GM12864 (cell line): ENCODE data around the gene TMEM53.

Source experiments
- DNase-seq: peaks from one replicate; pipeline ENCODE4 v3.0.0-alpha.2; 2011; ENCODE audit warnings: low read depth
- H3K4me3 ChIP-seq: 2 replicates; pipeline ENCODE4 v1.5.1; 2011; ENCODE audit warnings: mild to moderate bottlenecking, low read depth, low read length, control low read depth
- TF ChIP-seq, protein P1 (sequence below): IDR thresholded peaks from 2 replicates; pipeline ENCODE4 v1.5.1; 2011; ENCODE audit warnings: low read depth, mild to moderate bottlenecking, moderate library complexity, low read length, control low read depth, inconsistent platforms; ENCODE audit errors: missing control alignments

TMEM53 gene

DNA sequence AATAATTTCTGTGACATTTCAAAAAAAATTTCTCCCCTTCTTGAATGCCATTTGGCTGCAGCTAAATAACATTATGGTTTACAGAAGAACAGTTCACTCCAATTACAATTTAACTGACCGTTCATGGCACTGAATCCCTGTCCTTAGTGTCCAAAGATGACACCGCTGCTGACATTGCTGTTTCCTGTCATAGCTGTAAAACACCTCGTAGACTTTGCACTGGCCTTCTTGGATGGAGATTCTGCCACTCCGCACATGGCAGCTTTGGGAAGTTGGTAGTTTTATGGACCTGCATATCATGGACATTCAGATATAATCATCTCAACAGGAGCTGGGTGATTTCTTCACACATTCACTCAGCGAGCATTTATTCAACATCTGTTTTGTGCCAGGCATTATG is 5.2 kb upstream of the TMEM53 start:
- H3K4me3 ChIP-seq: no peak overlapping the region
- TF ChIP-seq, protein P1, sequence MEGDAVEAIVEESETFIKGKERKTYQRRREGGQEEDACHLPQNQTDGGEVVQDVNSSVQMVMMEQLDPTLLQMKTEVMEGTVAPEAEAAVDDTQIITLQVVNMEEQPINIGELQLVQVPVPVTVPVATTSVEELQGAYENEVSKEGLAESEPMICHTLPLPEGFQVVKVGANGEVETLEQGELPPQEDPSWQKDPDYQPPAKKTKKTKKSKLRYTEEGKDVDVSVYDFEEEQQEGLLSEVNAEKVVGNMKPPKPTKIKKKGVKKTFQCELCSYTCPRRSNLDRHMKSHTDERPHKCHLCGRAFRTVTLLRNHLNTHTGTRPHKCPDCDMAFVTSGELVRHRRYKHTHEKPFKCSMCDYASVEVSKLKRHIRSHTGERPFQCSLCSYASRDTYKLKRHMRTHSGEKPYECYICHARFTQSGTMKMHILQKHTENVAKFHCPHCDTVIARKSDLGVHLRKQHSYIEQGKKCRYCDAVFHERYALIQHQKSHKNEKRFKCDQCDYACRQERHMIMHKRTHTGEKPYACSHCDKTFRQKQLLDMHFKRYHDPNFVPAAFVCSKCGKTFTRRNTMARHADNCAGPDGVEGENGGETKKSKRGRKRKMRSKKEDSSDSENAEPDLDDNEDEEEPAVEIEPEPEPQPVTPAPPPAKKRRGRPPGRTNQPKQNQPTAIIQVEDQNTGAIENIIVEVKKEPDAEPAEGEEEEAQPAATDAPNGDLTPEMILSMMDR: no peak
- no peak for DNase-seq

- no peak for DNase-seq
- TF ChIP-seq, protein P1: no peak
- no peak overlapping the region for H3K4me3 ChIP-seq
Measured at GRCh38 chr1:44678626-44679025, 4.3 kb upstream of the TMEM53 start.

GRCh38 chr1:44678120-44678519 is 3.8 kb upstream of the TMEM53 start:
- no peak overlapping the region for H3K4me3 ChIP-seq
- DNase-seq: no peak
- TF ChIP-seq, protein P1: no peak

- peak; percentile 41 for DNase-seq
- H3K4me3 ChIP-seq: no peak overlapping the region
- TF ChIP-seq, protein P1: peak; percentile 65
Measured at GRCh38 chr1:44677201-44677766, 3.0 kb upstream of the TMEM53 start.

DNA sequence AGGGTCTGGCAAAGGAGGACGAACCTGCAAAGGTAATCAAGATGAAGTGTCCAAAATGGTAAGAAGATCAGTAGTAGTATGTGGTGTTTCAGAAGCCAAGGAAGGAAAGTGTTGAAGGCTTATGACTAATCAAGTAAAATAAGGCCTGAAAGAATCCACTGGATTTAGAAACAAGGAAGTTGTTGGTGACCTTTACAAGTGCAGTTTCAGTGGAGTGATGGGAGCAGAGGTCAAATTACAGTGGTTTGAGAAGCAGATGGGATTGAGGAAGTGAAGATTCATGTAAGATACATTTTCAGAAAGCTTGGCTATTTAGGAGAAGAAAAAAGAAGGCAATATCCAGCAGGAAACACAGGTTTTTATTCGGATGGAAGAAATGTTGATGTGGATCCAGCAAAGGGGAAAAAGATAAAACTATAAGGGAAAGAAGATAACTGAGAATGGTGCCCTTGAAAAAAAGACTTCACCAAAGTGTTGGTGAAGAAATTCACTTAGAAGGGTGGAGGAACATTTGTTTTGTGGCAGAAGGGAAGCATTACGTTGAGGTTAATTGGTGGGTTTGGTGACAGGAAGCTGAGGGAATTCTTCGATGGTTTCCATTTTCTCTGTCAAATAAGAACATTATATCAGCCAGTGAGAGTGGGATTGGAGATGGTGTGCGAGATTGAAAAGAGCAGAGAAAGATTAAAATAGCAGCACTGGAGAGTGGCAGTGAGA is 2.4 kb upstream of the TMEM53 start:
- peak; percentile 60 for DNase-seq
- TF ChIP-seq, protein P1: no peak

GRCh38 chr1:44675186-44675585 is 905 bp upstream of the TMEM53 start:
- peak overlapping the region; percentile 83 for H3K4me3 ChIP-seq
- TF ChIP-seq, protein P1: no peak
- no peak for DNase-seq

More for the DNA sequence above, 2.4 kb upstream of the TMEM53 start:
- H3K4me3 ChIP-seq: peak overlapping the region; percentile 29; the same call in 1 of the 2 replicates
